Right renal pelvis (tissue), 4 donors: ENCODE data around the gene PARD3. TPM values are rescaled to one million over a fixed set of nuclear protein-coding genes. Genes with fewer than 3 reads are reported as not detected.
"Not testable (repeated sequence)": the region's sequence is repeated elsewhere in the genome, so short reads cannot be mapped to it uniquely, and the experiment has no call there.

ENCODE experiments used
- DNase-seq, 4 donors: peaks; one replicate each; pipeline ENCODE4 v3.0.0-alpha.2; 2013; ENCODE audit warnings: low read depth in 4 of 4, low spot score in 3 of 4, missing footprints in 1 of 4
- polyA plus RNA-seq, 4 donors: library from polyadenylated mRNA; unstranded; fragments of 120-200 nt; gene quantifications; one replicate each; pipeline ENCODE4 v1.2.1, GENCODE V29; 2013; ENCODE audit not compliant: insufficient read length in 4 of 4

PARD3 gene
- polyA plus RNA-seq, 4 donors = 62.1 to 76.2 (median 71.3) TPM

- DNase-seq = no peak
These were observed 13.9 kb downstream of the PARD3 start for GRCh38 chr10:34801097-34801733.

- DNase-seq = no peak
These were observed 14.5 kb downstream of the PARD3 start for GRCh38 chr10:34800624-34801023.

- DNase-seq = no peak
These were observed 16.4 kb downstream of the PARD3 start for GRCh38 chr10:34798654-34799053.

- DNase-seq = no peak
These were observed 17.9 kb downstream of the PARD3 start for GRCh38 chr10:34797155-34797554.

GRCh38 chr10:34796133-34796532 lies 19.0 kb downstream of the PARD3 start:
- DNase-seq = no peak

- DNase-seq = no peak
These were observed 19.8 kb downstream of the PARD3 start for GRCh38 chr10:34795334-34795733.

- no peak for DNase-seq
These were observed 20.3 kb downstream of the PARD3 start for GRCh38 chr10:34794835-34795234.

GRCh38 chr10:34793581-34793980 lies 21.5 kb downstream of the PARD3 start:
- not testable (repeated sequence) for DNase-seq

GRCh38 chr10:34792881-34793280 lies 22.2 kb downstream of the PARD3 start:
- DNase-seq = no peak

GRCh38 chr10:34791947-34792346 lies 23.1 kb downstream of the PARD3 start:
- DNase-seq = no peak

GRCh38 chr10:34791228-34791627 lies 23.9 kb downstream of the PARD3 start:
- DNase-seq = no peak

- DNase-seq = no peak
These were observed 25.1 kb downstream of the PARD3 start for GRCh38 chr10:34789966-34790506.

GRCh38 chr10:34786464-34786863 lies 28.6 kb downstream of the PARD3 start:
- DNase-seq = no peak

- no peak for DNase-seq
These were observed 33.4 kb downstream of the PARD3 start for GRCh38 chr10:34781711-34782110.

- DNase-seq = peak; percentile 41 to 66 (median 49)
These were observed 34.2 kb downstream of the PARD3 start for GRCh38 chr10:34780818-34781380.

- DNase-seq = no peak
These were observed 36.9 kb downstream of the PARD3 start for GRCh38 chr10:34778237-34778636.

GRCh38 chr10:34776090-34776690 lies 38.9 kb downstream of the PARD3 start:
- no peak for DNase-seq

GRCh38 chr10:34775044-34775637 lies 40.0 kb downstream of the PARD3 start:
- DNase-seq = no peak

- no peak for DNase-seq
These were observed 41.2 kb downstream of the PARD3 start for GRCh38 chr10:34773636-34774630.

- no peak for DNase-seq
These were observed 43.6 kb downstream of the PARD3 start for GRCh38 chr10:34771525-34771924.
